Keratinocyte (primary cell): Measurements from ENCODE around the gene KCNC1.

Experiments
- CTCF ChIP-seq, 3 experiments: IDR thresholded peaks in 1 of 3; conservative IDR thresholded peaks in 1 of 3; optimal IDR thresholded peaks in 1 of 3; 2 replicates in 2 of 3; 3 replicates in 1 of 3; pipeline versions ENCODE3 to v1.5.1; 2011; ENCODE audit warnings: low read length in 3 of 3, mild to moderate bottlenecking in 3 of 3, moderate library complexity in 2 of 3, control low read depth in 1 of 3, inconsistent platforms in 1 of 3; ENCODE audit not compliant: insufficient read depth in 2 of 3; ENCODE audit errors: extremely low read depth in 1 of 3
- EZH2 ChIP-seq: IDR thresholded peaks from one replicate; pipeline ENCODE4 v1.6.1; 2012; ENCODE audit warnings: inconsistent platforms, mild to moderate bottlenecking, low read length, moderate library complexity

DNA sequence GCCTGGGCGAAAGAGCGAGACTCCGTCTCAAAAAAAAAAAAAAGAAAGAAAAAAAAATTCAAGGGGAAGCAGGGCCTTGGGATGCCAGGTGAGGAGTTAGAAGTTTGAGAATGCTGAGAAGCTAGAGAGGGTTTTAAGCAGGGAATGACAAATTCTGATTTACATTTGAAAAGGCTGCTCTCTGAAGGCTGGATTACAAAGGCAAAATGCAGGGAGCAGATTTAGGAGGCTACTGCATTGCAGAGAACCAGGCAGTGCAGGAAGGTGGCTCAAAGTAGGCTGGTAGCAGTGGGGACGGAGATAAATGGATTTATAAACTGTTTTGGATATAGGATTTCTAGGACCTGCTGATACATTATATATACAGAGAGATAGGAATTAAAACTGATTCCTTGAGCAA is 66.6 kb downstream of the KCNC1 start:
- TF ChIP-seq CTCF (optimal IDR thresholded peaks at IDR 0.05 in 1 of 3, IDR thresholded peaks at IDR 0.05 in 1 of 3, conservative IDR thresholded peaks at IDR 0.05 in 1 of 3; ENCODE audit: extremely low read depth in 1 of 3, insufficient read depth in 2 of 3, low read length in 3 of 3) (no peak), EZH2 (no peak)
